CD4-positive, alpha-beta memory T cell (primary cell): ENCODE measurements around the gene LURAP1L. TPM values are rescaled to one million over a fixed set of nuclear protein-coding genes. Genes with fewer than 3 reads are reported as not detected.

Experiments used
- polyA plus RNA-seq, 2 donors: library from polyadenylated mRNA; unstranded; fragments of 300-500 nt; fragmentation: Illumina TruSeq; gene quantifications; one replicate each; pipeline ENCODE4 v1.2.3, GENCODE V29; 2021
- total RNA-seq, 2 experiments: library from RNA; stranded (reverse); gene quantifications; one replicate each; pipeline ENCODE4 v1.2.3, GENCODE V29; 2021

Gene LURAP1L
- total and polyA plus RNA-seq, 4 experiments from 2014 or later, result not detected

Other genes starting within 250 kb of the LURAP1L start
- gene TYRP1, start 81.6 kb upstream of the LURAP1L start, total RNA-seq, result not detected
- not detected for gene TYRP1, start 81.6 kb upstream of the LURAP1L start, polyA plus RNA-seq